Activated CD8-positive, alpha-beta memory T cell treated with anti-CD3 and anti-CD28 coated beads, Interleukin-2, amount 50 U/mL, for 48 hours (primary cell): Measurements from ENCODE around the gene PPP4R3B.

Experiments used
- DNase-seq: peaks from one replicate; pipeline ENCODE4 v3.0.0-alpha.2; 2020

The PPP4R3B gene

GRCh38 chr2:55511508-55512124, 105.8 kb downstream of the PPP4R3B start:
- no peak for DNase-seq

GRCh38 chr2:55502590-55503141, 114.8 kb downstream of the PPP4R3B start:
- DNase-seq, result no peak

- DNase-seq, result no peak
Measured at GRCh38 chr2:55500025-55500424, 117.4 kb downstream of the PPP4R3B start.

GRCh38 chr2:55498582-55498981, 118.8 kb downstream of the PPP4R3B start:
- no peak for DNase-seq
